Breast epithelium (tissue), 3 donors: ENCODE results near the gene ACADVL.

Experiments
- CTCF ChIP-seq, 3 donors: fragments of 450-650 bp; IDR thresholded peaks; one replicate each; pipeline ENCODE4 v1.5.1; 2016 to 2017; ENCODE audit warnings: antibody characterized with exemption in 3 of 3, mild to moderate bottlenecking in 3 of 3, moderate library complexity in 3 of 3
- POLR2A ChIP-seq: fragments of 450-650 bp; IDR thresholded peaks from one replicate; pipeline ENCODE4 v1.6.1; 2016; ENCODE audit warnings: antibody characterized with exemption, mild to moderate bottlenecking, moderate library complexity

GRCh38 chr17:7239091-7240027, 19.6 kb downstream of the ACADVL start, which contains the start of gene PHF23:
- peak; percentile 23 to 63 (median 61) for TF ChIP-seq CTCF (IDR thresholded peaks at IDR 0.05)
- TF ChIP-seq POLR2A: peak; percentile 38
